GM20431 (cell line): ENCODE data around the gene MID1IP1.

ENCODE experiments used
- in situ Hi-C: fragments of 300-500 bp; cut with MseI, MboI; formaldehyde crosslinking; loops from one replicate; pipeline ENCODE4 v1.15.0; 2020; ENCODE audit warnings: low sequenced_read_pairs; ENCODE audit not compliant: unreplicated experiment

MID1IP1 gene

GRCh38 chrX:38800981-38801845, at the start of gene MID1IP1:
Gene MID1IP1 (plus strand): TSS chrX:38801459. CDS start chrX:38804947, 3,488 bp downstream.
- in situ Hi-C loops = no loop called here

- in situ Hi-C loops = loop anchor here (25.0 kb wide), 2 partner anchors 233 to 383 kb away; no protein-coding TSS in a partner anchor
These were observed 47.0 kb upstream of the MID1IP1 start for GRCh38 chrX:38754102-38754790.

GRCh38 chrX:38754818-38755718, 46.2 kb upstream of the MID1IP1 start:
- in situ Hi-C loops = loop anchor here (25.0 kb wide), 2 partner anchors 232 to 382 kb away; no protein-coding TSS in a partner anchor

GRCh38 chrX:38760883-38761282, 40.4 kb upstream of the MID1IP1 start:
- in situ Hi-C loops = loop anchor here (25.0 kb wide), 2 partner anchors 226 to 376 kb away; no protein-coding TSS in a partner anchor

- in situ Hi-C loops = loop anchor here (25.0 kb wide), 2 partner anchors 219 to 369 kb away; no protein-coding TSS in a partner anchor
These were observed 33.2 kb upstream of the MID1IP1 start for GRCh38 chrX:38768079-38768478.

GRCh38 chrX:38770152-38770551, 31.1 kb upstream of the MID1IP1 start:
- in situ Hi-C loops = loop anchor here (25.0 kb wide), 2 partner anchors 217 to 367 kb away; no protein-coding TSS in a partner anchor

- in situ Hi-C loops = loop anchor here (25.0 kb wide), 2 partner anchors 213 to 363 kb away; no protein-coding TSS in a partner anchor
These were observed 27.0 kb upstream of the MID1IP1 start for GRCh38 chrX:38774249-38774648.

- in situ Hi-C loops = no loop called here
These were observed 4.3 kb upstream of the MID1IP1 start for GRCh38 chrX:38796946-38797345.

- in situ Hi-C loops = no loop called here
These were observed 2.3 kb upstream of the MID1IP1 start for GRCh38 chrX:38798956-38799355.

GRCh38 chrX:38799995-38800580, 1.2 kb upstream of the MID1IP1 start:
- in situ Hi-C loops = no loop called here

GRCh38 chrX:38803243-38803587, 2.0 kb downstream of the MID1IP1 start:
- in situ Hi-C loops = no loop called here

- in situ Hi-C loops = no loop called here
These were observed 2.6 kb downstream of the MID1IP1 start for GRCh38 chrX:38803588-38804431.

- in situ Hi-C loops = no loop called here
These were observed 3.1 kb downstream of the MID1IP1 start for GRCh38 chrX:38804432-38804681.

GRCh38 chrX:38804682-38805431, 3.6 kb downstream of the MID1IP1 start:
- in situ Hi-C loops = no loop called here

- in situ Hi-C loops = no loop called here
These were observed 4.5 kb downstream of the MID1IP1 start for GRCh38 chrX:38805432-38806389.

GRCh38 chrX:38806875-38807621, 5.8 kb downstream of the MID1IP1 start:
- in situ Hi-C loops = no loop called here

GRCh38 chrX:38807873-38808272, 6.6 kb downstream of the MID1IP1 start:
- in situ Hi-C loops = no loop called here
